A549 treated with AZD9567 at 1 μM for 4 hours (cell line): ENCODE data around the gene CDH12. TPM values are rescaled to one million over a fixed set of nuclear protein-coding genes. Genes with fewer than 3 reads are reported as not detected.

ENCODE experiments used
- total RNA-seq: library from RNA; stranded (reverse); fragments of 200-300 nt; extraction: Qiagen RNA extraction; gene quantifications from 5 replicates; pipeline ENCODE4 v1.2.3, GENCODE V29; 2022; ENCODE audit not compliant: insufficient read depth

Gene CDH12
- total RNA-seq, result not detected in 5 replicates

GRCh38 chr5:22852807-22853660 lies at the start of gene CDH12:
Gene CDH12, minus strand, starts transcription at chr5:22853344.

